Activated CD8-positive, alpha-beta memory T cell treated with anti-CD3 and anti-CD28 coated beads, Interleukin-2, amount 10 ng/mL, durations not matched to agents 7 days and 5 days (primary cell): ENCODE data around the gene ZNF462. TPM values are rescaled to one million over a fixed set of nuclear protein-coding genes. Genes with fewer than 3 reads are reported as not detected.
"Not testable (repeated sequence)": the region's sequence is repeated elsewhere in the genome, so short reads cannot be mapped to it uniquely, and the experiment has no call there.

Source experiments
- ATAC-seq: fragments of 150-1000 bp; cut with Tn5 transposase; one replicate; pipeline ENCODE4 v1.10.0; 2021; ENCODE audit warnings: moderate library complexity
- CTCF ChIA-PET: fragments of 350-600 bp; sonication (Branson Sonifier 250); formaldehyde crosslinking; loops from one replicate; lab custom pipeline; 2021; ENCODE audit warnings: antibody characterized with exemption; lab: Charles Lee
- DNase-seq: peaks from one replicate; pipeline ENCODE4 v3.0.0-alpha.2; 2020
- H3K27ac Mint-ChIP-seq: one replicate; pipeline ENCODE4 v1.8.0; 2021; ENCODE audit warnings: mild to moderate bottlenecking, mixed read lengths
- H3K27me3 Mint-ChIP-seq: one replicate; pipeline ENCODE4 v1.8.0; 2021; ENCODE audit warnings: mixed read lengths
- H3K36me3 Mint-ChIP-seq: one replicate; pipeline ENCODE4 v1.8.0; 2021; ENCODE audit warnings: mild to moderate bottlenecking, mixed read lengths
- H3K4me1 Mint-ChIP-seq: one replicate; pipeline ENCODE4 v1.8.0; 2021; ENCODE audit warnings: mixed read lengths
- H3K4me3 Mint-ChIP-seq: one replicate; pipeline ENCODE4 v1.8.0; 2021; ENCODE audit warnings: mild to moderate bottlenecking, moderate library complexity, mixed read lengths
- H3K9me3 Mint-ChIP-seq: one replicate; pipeline ENCODE4 v1.8.0; 2022; ENCODE audit warnings: low read depth, mixed read lengths
- total RNA-seq, 2 experiments: library from RNA; stranded (reverse); gene quantifications; one replicate each; pipeline ENCODE4 v1.2.3, GENCODE V29; 2021

The ZNF462 gene
- total RNA-seq, 2 experiments from 2014 or later: 0.18 to 0.26 TPM

GRCh38 chr9:106885451-106885850, 22.5 kb downstream of the ZNF462 start:
- no peak for ATAC-seq
- Mint-ChIP-seq H3K9me3 (peaks cover 5% of the 10 kb centered on the region), H3K4me1 (no peaks in the 10 kb centered on the region), H3K4me3 (no peak overlapping the region), H3K27me3 (no peaks in the 10 kb centered on the region), H3K27ac (no peak overlapping the region), H3K36me3 (no peaks in the 10 kb centered on the region)
- DNase-seq: no peak
- CTCF ChIA-PET: no interaction called here

- H3K27me3 Mint-ChIP-seq: no peaks in the 10 kb centered on the region
- H3K9me3 Mint-ChIP-seq: peaks cover 5% of the 10 kb centered on the region
- no peaks in the 10 kb centered on the region for H3K36me3 Mint-ChIP-seq
- H3K4me3 Mint-ChIP-seq: no peak overlapping the region
- ATAC-seq (no peak), DNase-seq (no peak)
- H3K4me1 Mint-ChIP-seq: no peaks in the 10 kb centered on the region
- CTCF ChIA-PET: no interaction called here
- no peak overlapping the region for H3K27ac Mint-ChIP-seq
Observed at GRCh38 chr9:106886111-106887046, 23.4 kb downstream of the ZNF462 start.

- CTCF ChIA-PET: no interaction called here
- no peaks in the 10 kb centered on the region for H3K27me3 Mint-ChIP-seq
- no peak for ATAC-seq
Observed at GRCh38 chr9:106887066-106887465, 24.1 kb downstream of the ZNF462 start.

GRCh38 chr9:106889061-106889590, 26.2 kb downstream of the ZNF462 start:
- Mint-ChIP-seq H3K4me3 (no peak overlapping the region), H3K9me3 (peaks cover 4% of the 10 kb centered on the region), H3K27ac (no peak overlapping the region), H3K4me1 (no peaks in the 10 kb centered on the region), H3K27me3 (no peaks in the 10 kb centered on the region), H3K36me3 (no peaks in the 10 kb centered on the region)
- ATAC-seq: no peak
- DNase-seq: no peak
- CTCF ChIA-PET: no interaction called here

More at GRCh38 chr9:106887066-106887465, 24.1 kb downstream of the ZNF462 start:
- peaks cover 5% of the 10 kb centered on the region for H3K9me3 Mint-ChIP-seq
- H3K27ac Mint-ChIP-seq: no peak overlapping the region
- H3K4me1 Mint-ChIP-seq: no peaks in the 10 kb centered on the region
- no peak overlapping the region for H3K4me3 Mint-ChIP-seq
- DNase-seq: no peak
- no peaks in the 10 kb centered on the region for H3K36me3 Mint-ChIP-seq

- ATAC-seq (no peak), DNase-seq (no peak)
- peaks cover 4% of the 10 kb centered on the region for H3K9me3 Mint-ChIP-seq
- H3K4me1 Mint-ChIP-seq: no peaks in the 10 kb centered on the region
- H3K27me3 Mint-ChIP-seq: no peaks in the 10 kb centered on the region
- CTCF ChIA-PET: no interaction called here
- H3K27ac Mint-ChIP-seq: no peak overlapping the region
- no peak overlapping the region for H3K4me3 Mint-ChIP-seq
- no peaks in the 10 kb centered on the region for H3K36me3 Mint-ChIP-seq
Observed at GRCh38 chr9:106890608-106891007, 27.6 kb downstream of the ZNF462 start.

GRCh38 chr9:106891286-106891685, 28.3 kb downstream of the ZNF462 start:
- no peak overlapping the region for H3K27ac Mint-ChIP-seq

GRCh38 chr9:106892632-106893031, 29.7 kb downstream of the ZNF462 start:
- no peaks in the 10 kb centered on the region for H3K27me3 Mint-ChIP-seq
- peaks cover 4% of the 10 kb centered on the region for H3K9me3 Mint-ChIP-seq
- no peak overlapping the region for H3K4me3 Mint-ChIP-seq
- no peaks in the 10 kb centered on the region for H3K36me3 Mint-ChIP-seq
- H3K4me1 Mint-ChIP-seq: no peaks in the 10 kb centered on the region
- no peak overlapping the region for H3K27ac Mint-ChIP-seq
- CTCF ChIA-PET: no interaction called here
- DNase-seq (no peak), ATAC-seq (no peak)

More at GRCh38 chr9:106891286-106891685, 28.3 kb downstream of the ZNF462 start:
- no peaks in the 10 kb centered on the region for H3K4me1 Mint-ChIP-seq
- no peaks in the 10 kb centered on the region for H3K36me3 Mint-ChIP-seq
- DNase-seq (no peak), ATAC-seq (no peak)
- peaks cover 4% of the 10 kb centered on the region for H3K9me3 Mint-ChIP-seq
- CTCF ChIA-PET: no interaction called here
- no peaks in the 10 kb centered on the region for H3K27me3 Mint-ChIP-seq
- no peak overlapping the region for H3K4me3 Mint-ChIP-seq

GRCh38 chr9:106893088-106893487, 30.1 kb downstream of the ZNF462 start:
- CTCF ChIA-PET: no interaction called here
- H3K27ac Mint-ChIP-seq: no peak overlapping the region
- no peak overlapping the region for H3K4me3 Mint-ChIP-seq
- no peaks in the 10 kb centered on the region for H3K4me1 Mint-ChIP-seq
- no peaks in the 10 kb centered on the region for H3K27me3 Mint-ChIP-seq
- H3K9me3 Mint-ChIP-seq: peaks cover 4% of the 10 kb centered on the region
- no peaks in the 10 kb centered on the region for H3K36me3 Mint-ChIP-seq
- no peak for DNase-seq
- ATAC-seq: no peak

- no peak overlapping the region for H3K4me3 Mint-ChIP-seq
- CTCF ChIA-PET: no interaction called here
- ATAC-seq: no peak
Observed at GRCh38 chr9:106896695-106897094, 33.7 kb downstream of the ZNF462 start.

GRCh38 chr9:106897236-106897635, 34.3 kb downstream of the ZNF462 start:
- no peak overlapping the region for H3K27ac Mint-ChIP-seq
- peaks cover 8% of the 10 kb centered on the region for H3K9me3 Mint-ChIP-seq
- ATAC-seq (no peak), DNase-seq (no peak)
- no peaks in the 10 kb centered on the region for H3K36me3 Mint-ChIP-seq
- H3K4me1 Mint-ChIP-seq: no peaks in the 10 kb centered on the region
- no peaks in the 10 kb centered on the region for H3K27me3 Mint-ChIP-seq
- CTCF ChIA-PET: no interaction called here
- H3K4me3 Mint-ChIP-seq: no peak overlapping the region

More at GRCh38 chr9:106896695-106897094, 33.7 kb downstream of the ZNF462 start:
- Mint-ChIP-seq H3K27ac (no peak overlapping the region), H3K36me3 (no peaks in the 10 kb centered on the region), H3K27me3 (no peaks in the 10 kb centered on the region), H3K4me1 (no peaks in the 10 kb centered on the region), H3K9me3 (peaks cover 8% of the 10 kb centered on the region)
- DNase-seq: no peak

GRCh38 chr9:106897751-106898150, 34.8 kb downstream of the ZNF462 start:
- H3K4me1 Mint-ChIP-seq: no peaks in the 10 kb centered on the region
- CTCF ChIA-PET: no interaction called here
- no peak overlapping the region for H3K4me3 Mint-ChIP-seq
- DNase-seq: no peak
- H3K9me3 Mint-ChIP-seq: peaks cover 6% of the 10 kb centered on the region
- no peak for ATAC-seq
- no peaks in the 10 kb centered on the region for H3K27me3 Mint-ChIP-seq
- no peaks in the 10 kb centered on the region for H3K36me3 Mint-ChIP-seq
- H3K27ac Mint-ChIP-seq: no peak overlapping the region

GRCh38 chr9:106900523-106900922, 37.6 kb downstream of the ZNF462 start:
- H3K36me3 Mint-ChIP-seq, H3K4me1 Mint-ChIP-seq, CTCF ChIA-PET, DNase-seq, H3K27me3 Mint-ChIP-seq, H3K9me3 Mint-ChIP-seq, H3K27ac Mint-ChIP-seq, H3K4me3 Mint-ChIP-seq, ATAC-seq: not testable (repeated sequence)

- H3K27ac Mint-ChIP-seq: no peak overlapping the region
- no peak overlapping the region for H3K4me3 Mint-ChIP-seq
- no peaks in the 10 kb centered on the region for H3K36me3 Mint-ChIP-seq
- H3K9me3 Mint-ChIP-seq: peaks cover 3% of the 10 kb centered on the region
- CTCF ChIA-PET: no interaction called here
- no peak for ATAC-seq
- DNase-seq: no peak
- no peaks in the 10 kb centered on the region for H3K27me3 Mint-ChIP-seq
- no peaks in the 10 kb centered on the region for H3K4me1 Mint-ChIP-seq
Observed at GRCh38 chr9:106906129-106906528, 43.2 kb downstream of the ZNF462 start.

- Mint-ChIP-seq H3K9me3 (no peaks in the 10 kb centered on the region), H3K27ac (no peak overlapping the region), H3K4me1 (no peaks in the 10 kb centered on the region), H3K36me3 (no peaks in the 10 kb centered on the region), H3K27me3 (no peaks in the 10 kb centered on the region), H3K4me3 (no peak overlapping the region)
- DNase-seq (no peak), ATAC-seq (no peak)
- CTCF ChIA-PET: no interaction called here
Observed at GRCh38 chr9:106911951-106912350, 49.0 kb downstream of the ZNF462 start.
